ENCODE results near the gene YWHAG.
"Not testable (repeated sequence)": the region's sequence is repeated elsewhere in the genome, so short reads cannot be mapped to it uniquely, and the experiment has no call there.

YWHAG gene

DNA sequence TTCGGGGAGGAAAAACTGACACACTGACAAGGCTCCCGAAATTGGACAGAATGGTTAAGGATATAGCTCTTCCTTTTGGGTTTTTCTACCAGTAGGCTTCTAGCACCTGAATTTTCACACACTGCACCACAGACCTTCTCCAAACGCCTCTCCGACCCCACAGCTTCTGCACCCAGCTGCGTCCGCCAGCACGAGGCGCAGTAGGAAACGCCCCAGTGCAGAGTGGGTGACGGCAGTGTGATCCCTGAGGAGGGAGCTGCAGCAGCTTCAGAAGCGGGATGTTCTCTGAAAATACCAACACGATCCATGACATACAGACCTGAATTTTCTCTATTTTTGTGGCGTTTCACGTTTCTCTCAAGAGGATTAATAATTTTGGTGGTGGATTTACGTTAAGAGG, 30.4 kb downstream of the YWHAG start:
- DNase-seq (ENCODE audit: low read depth, low spot score), result no peak
- no peak overlapping the region for H3K27ac ChIP-seq

GRCh38 chr7:76327610-76328009, 31.2 kb downstream of the YWHAG start:
- no peak for DNase-seq (ENCODE audit: low read depth, low spot score)
- H3K27ac ChIP-seq, result no peak overlapping the region

DNA sequence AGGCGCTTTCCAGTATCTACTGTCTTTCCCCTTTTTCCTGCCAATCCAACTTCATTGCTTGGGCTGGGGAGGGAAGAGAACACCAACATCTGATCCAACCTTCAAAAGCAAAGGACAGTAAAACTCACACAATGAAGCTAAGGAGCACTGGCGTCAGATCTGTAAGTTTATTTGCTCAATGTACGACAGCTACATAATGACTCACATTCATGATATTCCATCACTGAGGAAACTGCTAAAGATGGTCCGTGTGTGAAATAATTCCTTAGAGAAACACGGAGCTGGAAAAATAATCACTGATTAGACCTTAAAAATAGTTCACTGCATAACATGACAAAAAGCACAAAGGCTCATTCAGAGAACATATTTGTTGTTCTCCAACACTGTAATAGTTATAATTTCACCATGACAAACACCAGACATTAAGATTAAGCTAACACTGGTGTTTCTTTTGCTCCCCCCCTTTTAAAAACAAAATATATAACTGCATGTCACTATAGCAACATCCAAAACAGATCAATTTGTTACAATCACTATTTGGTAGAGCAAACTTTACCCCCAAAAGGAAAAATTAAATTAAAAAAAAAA, 32.1 kb downstream of the YWHAG start:
- H3K27ac ChIP-seq, result no peak overlapping the region
- DNase-seq (ENCODE audit: low read depth, low spot score), result no peak

- DNase-seq (ENCODE audit: low read depth, low spot score), result no peak
- no peak overlapping the region for H3K27ac ChIP-seq
Observed at GRCh38 chr7:76325811-76326210, 33.0 kb downstream of the YWHAG start.

DNA sequence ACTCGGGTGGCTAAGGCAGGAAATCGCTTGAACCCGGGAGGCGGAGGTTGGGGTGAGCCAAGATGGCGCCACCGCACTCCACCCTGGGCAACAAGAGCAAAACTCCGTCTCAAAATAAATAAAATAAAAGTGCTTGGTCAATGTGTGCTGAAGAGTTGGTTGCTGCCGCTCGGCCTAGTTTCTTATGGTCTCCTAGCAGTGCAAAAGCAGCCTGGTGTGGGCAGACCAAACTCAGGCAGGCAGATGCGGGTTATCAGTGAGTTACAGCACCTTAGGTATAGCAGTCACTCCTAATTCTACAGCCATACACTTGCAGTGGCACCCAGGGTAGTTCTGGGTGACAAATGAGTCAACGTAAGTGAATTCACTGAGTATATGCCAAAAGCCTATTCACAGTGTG, 33.7 kb downstream of the YWHAG start:
- DNase-seq (ENCODE audit: low read depth, low spot score), result no peak
- no peak overlapping the region for H3K27ac ChIP-seq

DNA sequence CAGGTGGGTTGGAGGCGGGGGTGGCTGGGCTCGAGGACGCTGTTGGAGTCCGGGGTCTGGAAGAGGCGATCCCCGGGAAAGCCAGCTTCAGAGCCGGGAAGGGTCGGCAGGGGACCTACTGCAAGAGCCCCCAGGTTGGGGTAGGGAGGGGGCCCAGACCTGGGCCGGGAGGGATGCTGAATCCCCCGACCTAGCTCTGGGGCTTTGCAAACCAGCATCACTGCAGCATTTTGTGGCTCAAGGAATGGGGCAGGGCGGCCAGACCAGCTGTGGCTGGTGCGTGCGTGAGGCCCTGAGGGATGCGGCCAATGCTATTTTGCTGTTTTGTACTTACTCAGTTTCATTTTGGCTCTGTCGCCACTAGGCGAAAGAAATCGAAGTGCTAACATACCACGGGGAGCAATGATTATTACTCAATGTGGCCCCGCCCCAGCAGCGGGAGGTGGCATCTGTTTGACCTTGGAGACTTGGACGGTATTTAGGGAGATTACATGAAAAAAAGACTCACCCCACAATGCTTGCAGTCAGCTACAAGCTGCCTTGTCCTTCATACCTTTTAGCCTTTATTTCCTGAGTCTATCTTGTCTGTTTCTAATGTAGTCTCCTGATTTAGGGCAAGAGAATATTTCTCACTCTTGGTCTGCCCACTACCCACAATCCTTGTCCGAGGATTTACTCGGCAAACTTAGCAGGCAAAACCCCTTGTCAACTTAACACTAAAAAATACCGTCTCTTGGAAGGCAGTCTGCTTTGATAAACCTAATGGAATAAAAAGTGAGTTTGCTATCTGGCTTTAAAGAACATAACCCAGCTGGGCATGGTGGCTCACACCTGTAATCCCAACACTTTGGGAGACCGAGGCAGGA, 40.1 kb downstream of the YWHAG start:
- peak overlapping the region; percentile 83 for H3K27ac ChIP-seq
- no peak for DNase-seq (ENCODE audit: low read depth, low spot score)

- no peak for DNase-seq (ENCODE audit: low read depth, low spot score)
- peak overlapping the region; percentile 83 for H3K27ac ChIP-seq
Observed at GRCh38 chr7:76317782-76318487, 40.9 kb downstream of the YWHAG start.

DNA sequence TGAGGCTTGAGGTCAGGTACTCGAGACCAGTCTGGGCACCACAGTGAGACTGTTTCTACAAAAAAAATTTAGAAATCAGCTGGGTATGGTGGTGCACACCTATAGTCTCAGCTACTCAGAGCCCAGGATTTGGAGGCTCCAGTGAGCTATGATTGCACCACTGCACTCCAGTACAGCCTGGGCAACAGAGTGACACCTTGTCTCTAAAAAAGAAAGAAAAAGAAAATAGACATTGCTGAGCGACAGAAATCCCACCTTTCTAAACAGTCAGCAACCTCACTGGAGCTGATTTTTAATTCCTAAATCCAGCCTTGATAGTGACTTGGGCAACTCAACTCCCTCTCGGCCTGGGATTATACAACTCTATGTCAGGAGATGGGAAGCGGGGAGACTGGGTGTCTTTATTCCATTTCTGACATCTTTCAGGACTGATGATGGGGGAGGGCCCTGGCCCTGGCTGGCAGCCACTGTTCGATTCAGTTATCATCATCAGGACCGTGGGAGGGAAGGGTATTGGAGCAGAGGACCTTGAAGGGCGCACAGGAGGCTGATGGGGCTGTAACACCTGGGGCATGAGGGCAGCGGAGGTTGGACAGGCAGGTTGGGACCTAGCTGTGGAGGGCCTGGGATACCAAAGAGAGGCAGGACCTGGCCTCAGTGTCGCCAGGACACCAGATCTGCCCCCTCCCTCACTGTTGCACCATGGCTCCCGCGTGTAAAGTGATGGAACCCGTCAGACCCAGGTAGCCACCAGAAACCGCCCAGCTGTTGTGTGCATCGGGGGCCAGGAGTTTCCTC, 41.6 kb downstream of the YWHAG start:
- no peak for DNase-seq (ENCODE audit: low read depth, low spot score)
- H3K27ac ChIP-seq, result peak overlapping the region; percentile 83

DNA sequence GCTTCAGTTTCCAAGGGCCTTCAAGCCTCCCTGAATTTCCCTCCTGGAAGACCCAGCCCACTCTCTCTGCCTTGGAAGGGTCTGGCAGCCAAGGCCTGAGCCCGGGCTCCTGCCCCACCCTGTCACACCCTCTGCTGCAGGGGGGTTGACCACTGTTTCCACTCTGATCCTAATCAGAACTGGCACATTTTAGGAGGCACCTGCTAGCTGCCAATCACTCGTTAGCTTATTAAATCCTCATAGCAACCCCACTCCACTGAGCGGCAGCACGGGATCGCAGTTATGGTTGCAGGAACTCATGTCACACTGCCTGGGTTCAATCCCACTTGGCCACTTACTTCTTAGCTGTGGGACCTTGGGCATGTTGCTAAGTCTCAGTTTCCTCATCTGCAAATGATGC, 43.4 kb downstream of the YWHAG start:
- H3K27ac ChIP-seq, result no peak overlapping the region
- no peak for DNase-seq (ENCODE audit: low read depth, low spot score)

DNA sequence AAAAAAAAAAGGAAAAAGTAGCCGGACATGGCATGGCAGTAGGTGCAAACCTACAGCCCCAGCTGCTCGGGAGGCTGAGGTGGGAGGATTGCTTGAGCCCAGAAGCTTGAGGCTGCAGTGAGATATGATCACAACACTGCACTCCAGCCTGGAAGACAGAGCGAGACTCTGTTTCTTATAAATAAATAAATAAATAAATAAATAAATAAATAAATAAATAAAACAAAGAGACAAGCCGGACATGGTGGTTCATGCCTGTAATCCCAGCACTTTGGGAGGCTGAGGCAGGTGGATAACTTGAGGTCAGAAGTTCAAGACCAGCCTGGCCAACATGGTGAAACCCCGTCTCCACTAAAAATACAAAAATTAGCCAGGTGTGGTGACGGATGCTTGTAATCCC, 44.1 kb downstream of the YWHAG start:
- H3K27ac ChIP-seq; DNase-seq (ENCODE audit: low read depth, low spot score): not testable (repeated sequence)

DNA sequence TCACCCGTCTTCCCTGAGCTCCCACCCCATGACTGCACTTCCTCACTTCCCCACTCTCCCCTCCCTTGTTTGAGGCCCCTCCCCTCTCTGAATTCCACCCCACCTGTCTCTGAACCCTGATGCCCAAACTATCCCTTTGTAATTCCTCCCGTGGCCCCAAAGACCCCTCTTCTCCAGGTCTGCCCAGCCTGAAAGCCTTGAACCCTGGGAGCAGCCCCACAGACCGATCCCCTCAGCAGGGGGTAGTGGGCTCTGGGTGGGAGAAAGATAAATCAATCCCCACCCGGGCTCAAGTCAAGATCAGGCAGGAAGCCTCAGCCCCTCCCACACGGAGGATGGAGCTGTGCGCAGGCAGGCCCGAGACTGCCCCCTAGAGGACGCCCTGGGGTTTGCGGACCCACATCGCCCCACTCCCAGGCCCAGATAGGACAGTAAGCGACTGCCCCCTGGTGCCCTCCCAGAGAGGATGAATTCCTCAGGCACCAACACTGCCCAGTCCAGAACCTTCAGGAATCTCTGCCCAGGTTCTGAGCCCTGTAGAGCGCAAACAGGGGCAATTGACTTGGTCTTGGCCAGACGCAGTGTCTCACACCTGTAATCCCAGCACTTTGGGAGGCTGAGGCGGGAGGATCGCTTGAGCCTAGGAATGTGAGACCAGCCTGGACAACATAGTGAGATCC, 44.6 kb downstream of the YWHAG start:
- H3K27ac ChIP-seq, result no peak overlapping the region
- DNase-seq (ENCODE audit: low read depth, low spot score), result no peak

GRCh38 chr7:76311838-76312237, 47.0 kb downstream of the YWHAG start:
- not testable (repeated sequence) for DNase-seq (ENCODE audit: low read depth, low spot score); H3K27ac ChIP-seq

- DNase-seq (ENCODE audit: low read depth, low spot score), result no peak
- H3K27ac ChIP-seq, result peak overlapping the region; percentile 54
Observed at GRCh38 chr7:76310102-76310957, 48.5 kb downstream of the YWHAG start.

GRCh38 chr7:76309341-76310101, 49.3 kb downstream of the YWHAG start:
- H3K27ac ChIP-seq, result peak overlapping the region; percentile 54

DNA sequence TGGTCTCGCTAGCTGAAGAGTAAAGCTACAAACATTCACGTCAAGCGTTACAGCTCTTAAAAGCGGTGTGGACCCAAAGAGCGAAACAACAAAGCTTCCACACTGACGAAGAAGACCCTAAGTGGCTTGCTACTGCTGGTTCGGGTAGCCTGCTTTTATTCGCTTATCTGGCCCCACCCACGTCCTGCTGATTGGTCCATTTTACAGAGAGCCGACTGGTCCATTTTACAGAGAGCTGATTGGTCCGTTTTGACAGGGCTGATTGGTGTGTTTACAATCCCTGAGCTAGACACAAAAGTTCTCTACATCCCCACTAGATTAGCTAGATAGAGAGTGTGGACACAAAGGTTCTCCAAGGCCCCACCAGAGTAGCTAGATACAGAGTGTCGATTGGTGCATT, 49.9 kb downstream of the YWHAG start:
- not testable (repeated sequence) for DNase-seq (ENCODE audit: low read depth, low spot score); H3K27ac ChIP-seq

More at GRCh38 chr7:76309341-76310101, 49.3 kb downstream of the YWHAG start:
- DNase-seq (ENCODE audit: low read depth, low spot score), result not testable (repeated sequence)

GRCh38 chr7:76304888-76305375, 53.9 kb downstream of the YWHAG start:
- H3K27ac ChIP-seq, result peak overlapping the region; percentile 94
- peak; percentile 81 for DNase-seq (ENCODE audit: low read depth, low spot score)

- H3K27ac ChIP-seq, result peak overlapping the region; percentile 94
- DNase-seq (ENCODE audit: low read depth, low spot score), result no peak
Observed at GRCh38 chr7:76303202-76304147, 55.3 kb downstream of the YWHAG start.
